Measurements from ENCODE around the gene KLK11. TPM values are rescaled to one million over a fixed set of nuclear protein-coding genes. Genes with fewer than 3 reads are reported as not detected.

Gene KLK11
- total and polyA plus RNA-seq, 2 of the 8 experiments (the other 6 are each of a cell fraction or from before 2014, with no cell fraction given) = 0.45 TPM; not detected in 1

DNA sequence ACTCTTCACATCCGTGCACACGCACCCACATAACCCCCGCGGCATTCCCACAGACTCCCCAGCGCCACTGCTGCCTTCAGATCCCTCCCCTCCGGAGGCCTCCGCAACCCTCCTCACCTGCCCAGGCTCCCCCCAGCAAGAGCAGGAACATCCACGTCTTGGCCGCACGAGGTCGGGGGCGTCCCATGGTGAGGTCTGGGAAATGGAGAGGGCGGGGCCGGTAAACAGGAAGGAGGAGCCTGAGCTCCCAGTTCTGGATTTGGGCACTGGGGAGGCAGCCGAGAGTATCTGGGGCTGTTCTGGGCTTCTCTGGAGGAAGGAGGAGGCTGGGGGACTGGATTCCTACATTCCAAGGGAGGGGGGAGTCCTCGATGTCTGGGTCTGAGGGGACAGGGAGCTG lies 25.4 kb downstream of the KLK11 start:
- H3K4me2 ChIP-seq (ENCODE audit: insufficient read depth in 1 of 2, low read depth in 2 of 2, low read length in 2 of 2) = peak overlapping the region; percentile 26 to 71
- H3K9ac ChIP-seq (replicated peaks in 1 of 4; ENCODE audit: extremely low read depth in 1 of 4, low read depth in 3 of 4, low read length in 3 of 4) = no peak overlapping the region
- WGBS, 2 experiments (ENCODE audit: extremely low coverage in 1 of 2, insufficient coverage in 1 of 2, insufficient read length in 1 of 2, insufficient replicate concordance in 2 of 2, low coverage in 1 of 2, low lambda C conversion rate in 2 of 2, missing lambda C conversion rate in 1 of 2) = 36% methylated on average over 11 of the region's 16 CpGs; no CpG with 5 or more reads in 1 of the 2 experiments
- TF ChIP-seq TCF12 (IDR thresholded peaks at IDR 0.05; ENCODE audit: low read depth, low read length) (no peak), TAF1 (IDR thresholded peaks at IDR 0.05; ENCODE audit: low read depth, low read length) (no peak), RBBP5 (IDR thresholded peaks at IDR 0.05; ENCODE audit: borderline replicate concordance, low read depth, low read length) (no peak), EZH2 (IDR thresholded peaks at IDR 0.05; ENCODE audit: low read depth, low read length, severe bottlenecking) (no peak), CEBPB (IDR thresholded peaks at IDR 0.05; ENCODE audit: low read depth, low read length) (no peak), RXRA (IDR thresholded peaks at IDR 0.05; ENCODE audit: insufficient read depth, low read depth, low read length) (no peak), RAD21 (IDR thresholded peaks at IDR 0.05 in 1 of 2, conservative IDR thresholded peaks at IDR 0.05 in 1 of 2; ENCODE audit: low read depth in 2 of 2, low read length in 2 of 2) (peak; percentile 23 to 51; a peak in 2 of 4 replicates)
- TF ChIP-seq, protein P1, sequence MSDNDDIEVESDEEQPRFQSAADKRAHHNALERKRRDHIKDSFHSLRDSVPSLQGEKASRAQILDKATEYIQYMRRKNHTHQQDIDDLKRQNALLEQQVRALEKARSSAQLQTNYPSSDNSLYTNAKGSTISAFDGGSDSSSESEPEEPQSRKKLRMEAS (IDR thresholded peaks at IDR 0.05) = peak; percentile 83
- TF ChIP-seq, protein P2, sequence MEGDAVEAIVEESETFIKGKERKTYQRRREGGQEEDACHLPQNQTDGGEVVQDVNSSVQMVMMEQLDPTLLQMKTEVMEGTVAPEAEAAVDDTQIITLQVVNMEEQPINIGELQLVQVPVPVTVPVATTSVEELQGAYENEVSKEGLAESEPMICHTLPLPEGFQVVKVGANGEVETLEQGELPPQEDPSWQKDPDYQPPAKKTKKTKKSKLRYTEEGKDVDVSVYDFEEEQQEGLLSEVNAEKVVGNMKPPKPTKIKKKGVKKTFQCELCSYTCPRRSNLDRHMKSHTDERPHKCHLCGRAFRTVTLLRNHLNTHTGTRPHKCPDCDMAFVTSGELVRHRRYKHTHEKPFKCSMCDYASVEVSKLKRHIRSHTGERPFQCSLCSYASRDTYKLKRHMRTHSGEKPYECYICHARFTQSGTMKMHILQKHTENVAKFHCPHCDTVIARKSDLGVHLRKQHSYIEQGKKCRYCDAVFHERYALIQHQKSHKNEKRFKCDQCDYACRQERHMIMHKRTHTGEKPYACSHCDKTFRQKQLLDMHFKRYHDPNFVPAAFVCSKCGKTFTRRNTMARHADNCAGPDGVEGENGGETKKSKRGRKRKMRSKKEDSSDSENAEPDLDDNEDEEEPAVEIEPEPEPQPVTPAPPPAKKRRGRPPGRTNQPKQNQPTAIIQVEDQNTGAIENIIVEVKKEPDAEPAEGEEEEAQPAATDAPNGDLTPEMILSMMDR (IDR thresholded peaks at IDR 0.05; ENCODE audit: control extremely low read depth in 1 of 3, insufficient read depth in 1 of 3, low read depth in 1 of 3, low read length in 3 of 3) = peak in 1 of 3 experiments; percentile 8; a peak in 1 of 4 replicates

More for the DNA sequence above, 25.4 kb downstream of the KLK11 start:
- H3K4me1 ChIP-seq (replicated peaks in 1 of 4; ENCODE audit: control insufficient read depth in 3 of 4, insufficient read depth in 4 of 4, low read length in 3 of 4) = peaks cover 0 to 20% (median 6%) of the 10 kb centered on the region in 4 experiments; a peak in 6 of 7 replicates
- no peaks in the 10 kb centered on the region for H3K9me3 ChIP-seq (ENCODE audit: insufficient read depth in 2 of 2, low read depth in 1 of 2, low read length in 1 of 2)
- peak overlapping the region; percentile 73; the same call in 1 of the 2 replicates for H2BK5ac ChIP-seq (ENCODE audit: low read depth, low read length)
- no peaks in the 10 kb centered on the region for H3K36me3 ChIP-seq (ENCODE audit: control insufficient read depth in 2 of 4, insufficient read depth in 4 of 4, low read length in 3 of 4)
- ChIA-PET CTCF (ENCODE audit: partially characterized antibody) (interaction anchor here (0.8 to 3.7 kb wide), 9 partner anchors 13 to 97 kb away, joined by 3 to 19 read pairs (median 4); no protein-coding TSS in a partner anchor), POLR2A (ENCODE audit: partially characterized antibody) (interaction anchor here (0.8 to 1.8 kb wide), 4 partner anchors 15 to 26 kb away, joined by 3 to 7 read pairs (median 4); no protein-coding TSS in a partner anchor)
- no peak overlapping the region for H2BK120ac ChIP-seq (replicated peaks; ENCODE audit: low read depth, low read length)
- DNase-seq (ENCODE audit: low read depth in 1 of 2, low spot score in 2 of 2) (peak in 1 of 2 experiments; percentile 67), FAIRE-seq (no peak)
- peak overlapping the region; percentile 67; the same call in 1 of the 2 replicates for H2AFZ ChIP-seq (ENCODE audit: low read length)
- no peaks in the 10 kb centered on the region for H3K79me1 ChIP-seq (ENCODE audit: low read depth, low read length)
- H3K4ac ChIP-seq (replicated peaks; ENCODE audit: insufficient read length, low read depth, low read length) = peak overlapping the region; percentile 34
- H4K20me1 ChIP-seq (replicated peaks in 1 of 2; ENCODE audit: control insufficient read depth in 1 of 2, insufficient read depth in 2 of 2, low read length in 2 of 2) = no peaks in the 10 kb centered on the region
- peak overlapping the region; percentile 46; the same call in 1 of the 2 replicates for H2BK15ac ChIP-seq (ENCODE audit: low read length)
- no peaks in the 10 kb centered on the region for H3K23me2 ChIP-seq (ENCODE audit: low read depth, low read length)
- no peaks in the 10 kb centered on the region for H3K79me2 ChIP-seq (ENCODE audit: control insufficient read depth in 1 of 2, insufficient read depth in 2 of 2, low read length in 2 of 2)
- no peak overlapping the region for H2AK5ac ChIP-seq (ENCODE audit: low read depth, low read length)
- H3K18ac ChIP-seq (ENCODE audit: extremely low read depth, low read length) = 0 out of 2 replicates have a peak overlapping the region, but pooled peaks have one; percentile 20
- H3K4me3 ChIP-seq (ENCODE audit: extremely low read depth in 1 of 4, insufficient read depth in 2 of 4, low read depth in 3 of 4, low read length in 4 of 4) = peak overlapping the region in 2 of 4 experiments; percentile 15 to 29; a peak in 3 of 8 replicates
- H3K27me3 ChIP-seq (replicated peaks in 1 of 4; ENCODE audit: control insufficient read depth in 3 of 4, extremely low read depth in 1 of 4, insufficient read depth in 3 of 4, low read length in 3 of 4) = no peaks in the 10 kb centered on the region; a peak in 1 of 7 replicates
- H4K91ac ChIP-seq (replicated peaks; ENCODE audit: insufficient read length, low read length) = peak overlapping the region; percentile 26
- H4K8ac ChIP-seq (ENCODE audit: extremely low read depth, insufficient read depth, low read length) = no peak overlapping the region
- H3K14ac ChIP-seq (ENCODE audit: insufficient read length) = no peak overlapping the region
- no peak overlapping the region for H4K5ac ChIP-seq (ENCODE audit: insufficient read length, low read depth, low read length)
- no peak overlapping the region for H3K56ac ChIP-seq (replicated peaks; ENCODE audit: insufficient read length, low read depth, low read length)
- H3K23ac ChIP-seq (ENCODE audit: insufficient read length) = no peak overlapping the region
- H2BK12ac ChIP-seq (ENCODE audit: low read depth, low read length) = peak overlapping the region; percentile 78; the same call in 1 of the 2 replicates
- 0 out of 2 replicates have a peak overlapping the region, but pooled peaks have one; percentile 48 for H2BK20ac ChIP-seq (ENCODE audit: low read length)
- H3K27ac ChIP-seq (ENCODE audit: low read depth, low read length) = no peak overlapping the region

Measured in H1 (cell line).